ENCODE measurements around the gene UBE3A. TPM values are rescaled to one million over a fixed set of nuclear protein-coding genes. Genes with fewer than 3 reads are reported as not detected.

Gene UBE3A
- total RNA-seq, 1 donor from 2014 or later = 93.1 TPM

GRCh38 chr15:25368850-25369249 lies 70.0 kb downstream of the UBE3A start:
- intact Hi-C loops (cut with DNase I) = no loop called here

GRCh38 chr15:25366058-25366457 lies 72.8 kb downstream of the UBE3A start:
- Histone ChIP-seq H3K27me3 (no peaks in the 10 kb centered on the region), H3K4me1 (no peaks in the 10 kb centered on the region), H3K36me3 (peaks cover 17% of the 10 kb centered on the region), H3K4me3 (no peak overlapping the region), H3K9me3 (no peaks in the 10 kb centered on the region), H3K27ac (no peak overlapping the region)
- no peak for TF ChIP-seq CTCF (IDR thresholded peaks at IDR 0.05)
- intact Hi-C loops (cut with DNase I) = no loop called here
- DNase-seq = no peak
- no peak for ATAC-seq

More at GRCh38 chr15:25368850-25369249, 70.0 kb downstream of the UBE3A start:
- TF ChIP-seq CTCF (IDR thresholded peaks at IDR 0.05) = no peak
- peaks cover 30% of the 10 kb centered on the region for H3K36me3 ChIP-seq
- H3K27me3 ChIP-seq = no peaks in the 10 kb centered on the region
- no peak for ATAC-seq
- H3K4me3 ChIP-seq = no peak overlapping the region
- H3K4me1 ChIP-seq = no peaks in the 10 kb centered on the region
- no peak for DNase-seq
- no peaks in the 10 kb centered on the region for H3K9me3 ChIP-seq
- H3K27ac ChIP-seq = no peak overlapping the region

GRCh38 chr15:25362545-25362944 lies 76.3 kb downstream of the UBE3A start:
- H3K4me1 ChIP-seq = no peaks in the 10 kb centered on the region
- H3K4me3 ChIP-seq = no peak overlapping the region
- TF ChIP-seq CTCF (IDR thresholded peaks at IDR 0.05) = no peak
- H3K36me3 ChIP-seq = peaks cover 12% of the 10 kb centered on the region
- no peaks in the 10 kb centered on the region for H3K27me3 ChIP-seq
- no peak for DNase-seq
- no peak overlapping the region for H3K27ac ChIP-seq
- no peaks in the 10 kb centered on the region for H3K9me3 ChIP-seq
- no peak for ATAC-seq
- intact Hi-C loops (cut with DNase I) = no loop called here

GRCh38 chr15:25347707-25348106 lies 91.1 kb downstream of the UBE3A start:
- Histone ChIP-seq H3K36me3 (peaks cover 9% of the 10 kb centered on the region), H3K27ac (no peak overlapping the region), H3K27me3 (no peaks in the 10 kb centered on the region), H3K4me3 (no peak overlapping the region), H3K4me1 (no peaks in the 10 kb centered on the region), H3K9me3 (peaks cover 13% of the 10 kb centered on the region)
- no peak for DNase-seq
- ATAC-seq = no peak
- TF ChIP-seq CTCF (IDR thresholded peaks at IDR 0.05) = no peak
- intact Hi-C loops (cut with DNase I) = no loop called here

GRCh38 chr15:25346371-25346770 lies 92.5 kb downstream of the UBE3A start:
- no peak for DNase-seq
- Histone ChIP-seq H3K4me1 (no peaks in the 10 kb centered on the region), H3K36me3 (peaks cover 6% of the 10 kb centered on the region), H3K4me3 (no peak overlapping the region), H3K27ac (no peak overlapping the region), H3K27me3 (no peaks in the 10 kb centered on the region), H3K9me3 (peaks cover 13% of the 10 kb centered on the region)
- no peak for ATAC-seq
- intact Hi-C loops (cut with DNase I) = no loop called here
- no peak for TF ChIP-seq CTCF (IDR thresholded peaks at IDR 0.05)

- Histone ChIP-seq H3K36me3 (peaks cover 6% of the 10 kb centered on the region), H3K9me3 (peaks cover 13% of the 10 kb centered on the region), H3K4me3 (no peak overlapping the region), H3K27ac (no peak overlapping the region), H3K27me3 (no peaks in the 10 kb centered on the region), H3K4me1 (no peaks in the 10 kb centered on the region)
- no peak for DNase-seq
- no peak for ATAC-seq
- intact Hi-C loops (cut with DNase I) = no loop called here
- no peak for TF ChIP-seq CTCF (IDR thresholded peaks at IDR 0.05)
These were observed 92.9 kb downstream of the UBE3A start for GRCh38 chr15:25345943-25346342.

All from upper lobe of right lung (tissue), 1 donor.